ENCODE data around the gene RPS15.
A peak's percentile ranks its signal among the peaks of the same experiment; 100 is the strongest.

The RPS15 gene

GRCh38 chr19:1402411-1403070, 35.7 kb upstream of the RPS15 start:
- DNase-seq (ENCODE audit: low read depth in 2 of 2): no peak

- DNase-seq (ENCODE audit: low read depth in 2 of 2): peak; percentile 99
Observed at GRCh38 chr19:1406774-1407527, 31.2 kb upstream of the RPS15 start.

- peak; percentile 18 to 53 for DNase-seq (ENCODE audit: low read depth in 2 of 2)
Observed at GRCh38 chr19:1407528-1408299, 30.5 kb upstream of the RPS15 start, which contains the start of gene DAZAP1. TSS of gene DAZAP1 (plus strand) at chr19:1407586. CDS start at chr19:1407774, 188 bp downstream.

GRCh38 chr19:1408300-1409203, 29.6 kb upstream of the RPS15 start:
- peak; percentile 47 to 56 for DNase-seq (ENCODE audit: low read depth in 2 of 2)

GRCh38 chr19:1409204-1410005, 28.8 kb upstream of the RPS15 start:
- DNase-seq (ENCODE audit: low read depth in 2 of 2): no peak

- DNase-seq (ENCODE audit: low read depth in 2 of 2): no peak
Observed at GRCh38 chr19:1410136-1410786, 27.9 kb upstream of the RPS15 start.

GRCh38 chr19:1410789-1411188, 27.4 kb upstream of the RPS15 start:
- no peak for DNase-seq (ENCODE audit: low read depth in 2 of 2)

GRCh38 chr19:1411255-1412191, 26.7 kb upstream of the RPS15 start:
- DNase-seq (ENCODE audit: low read depth in 2 of 2): no peak

- DNase-seq (ENCODE audit: low read depth in 2 of 2): no peak
Observed at GRCh38 chr19:1412323-1412923, 25.8 kb upstream of the RPS15 start.

GRCh38 chr19:1412995-1413800, 25.0 kb upstream of the RPS15 start:
- DNase-seq (ENCODE audit: low read depth in 2 of 2): no peak

- no peak for DNase-seq (ENCODE audit: low read depth in 2 of 2)
Observed at GRCh38 chr19:1416014-1416841, 22.0 kb upstream of the RPS15 start.

- DNase-seq (ENCODE audit: low read depth in 2 of 2): no peak
Observed at GRCh38 chr19:1417145-1417544, 21.1 kb upstream of the RPS15 start.

- no peak for DNase-seq (ENCODE audit: low read depth in 2 of 2)
Observed at GRCh38 chr19:1417681-1418495, 20.3 kb upstream of the RPS15 start.

- DNase-seq (ENCODE audit: low read depth in 2 of 2): no peak
Observed at GRCh38 chr19:1418496-1418775, 19.8 kb upstream of the RPS15 start.

GRCh38 chr19:1418951-1419738, 19.1 kb upstream of the RPS15 start:
- no peak for DNase-seq (ENCODE audit: low read depth in 2 of 2)

All from stimulated activated CD4-positive, alpha-beta T cell treated with anti-CD3 and anti-CD28 coated beads, Interleukin-1b, Interleukin-23, amount 100 ng/mL, for 4 hours (primary cell).